Hippocampal formation (tissue), 2 donors: ENCODE data around the gene PPP5C.
A peak's percentile ranks its signal among the peaks of the same experiment; 100 is the strongest.
"Not testable (repeated sequence)": the region's sequence is repeated elsewhere in the genome, so short reads cannot be mapped to it uniquely, and the experiment has no call there.

Experiments used
- DNase-seq, 2 donors: peaks; one replicate each; lab custom pipeline; 2025; lab: John Stamatoyannopoulos, UW

The PPP5C gene

DNA sequence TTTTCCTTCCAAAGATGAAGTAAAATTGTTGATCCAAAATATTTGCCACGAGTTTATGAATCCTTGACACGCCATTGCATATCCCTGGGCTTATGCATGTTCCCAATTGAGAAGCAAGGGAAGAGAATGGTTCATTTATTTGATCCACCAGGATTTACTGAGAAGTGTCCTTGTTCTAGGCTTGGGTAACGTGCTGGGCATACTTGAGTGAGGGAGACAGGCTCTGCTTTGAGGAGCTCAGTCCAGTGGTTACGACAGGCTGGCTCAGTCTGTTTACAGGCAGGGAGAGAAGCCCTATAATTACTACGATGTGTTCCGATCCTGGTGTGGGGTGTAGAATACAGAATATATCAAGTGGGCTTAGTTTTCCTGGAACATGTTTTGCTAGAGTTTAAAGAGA lies 88.1 kb downstream of the PPP5C start:
- peak; percentile 49 to 90 for DNase-seq

DNA sequence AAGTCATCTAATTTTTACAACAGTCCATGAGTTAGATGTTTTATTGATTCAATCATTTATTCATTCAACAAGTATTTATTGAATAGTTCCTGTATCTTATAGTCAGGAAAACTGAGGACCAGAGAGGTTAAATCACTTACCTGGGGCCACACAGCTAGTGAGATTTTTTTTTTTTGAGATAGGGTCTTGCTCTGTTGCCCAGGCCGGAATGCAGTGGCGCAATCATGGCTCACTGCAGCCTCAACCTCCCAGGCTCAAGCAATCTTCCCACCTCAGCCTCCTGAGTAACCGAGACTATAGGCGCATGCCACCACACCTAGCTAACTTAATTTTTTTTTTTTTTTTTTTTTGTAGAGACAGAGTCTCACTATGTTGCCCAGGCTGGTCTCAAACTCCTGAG lies 88.8 kb downstream of the PPP5C start:
- not testable (repeated sequence) for DNase-seq
